A549 treated with RU486 at 1 μM for 4 hours (cell line): ENCODE data around the gene TFE3. TPM values are rescaled to one million over a fixed set of nuclear protein-coding genes. Genes with fewer than 3 reads are reported as not detected.

Source experiments
- total RNA-seq: library from RNA; stranded (reverse); fragments of 200-300 nt; extraction: Qiagen RNA extraction; gene quantifications from 5 replicates; pipeline ENCODE4 v1.2.3, GENCODE V29; 2022; ENCODE audit warnings: low read depth

The TFE3 gene, protein sequence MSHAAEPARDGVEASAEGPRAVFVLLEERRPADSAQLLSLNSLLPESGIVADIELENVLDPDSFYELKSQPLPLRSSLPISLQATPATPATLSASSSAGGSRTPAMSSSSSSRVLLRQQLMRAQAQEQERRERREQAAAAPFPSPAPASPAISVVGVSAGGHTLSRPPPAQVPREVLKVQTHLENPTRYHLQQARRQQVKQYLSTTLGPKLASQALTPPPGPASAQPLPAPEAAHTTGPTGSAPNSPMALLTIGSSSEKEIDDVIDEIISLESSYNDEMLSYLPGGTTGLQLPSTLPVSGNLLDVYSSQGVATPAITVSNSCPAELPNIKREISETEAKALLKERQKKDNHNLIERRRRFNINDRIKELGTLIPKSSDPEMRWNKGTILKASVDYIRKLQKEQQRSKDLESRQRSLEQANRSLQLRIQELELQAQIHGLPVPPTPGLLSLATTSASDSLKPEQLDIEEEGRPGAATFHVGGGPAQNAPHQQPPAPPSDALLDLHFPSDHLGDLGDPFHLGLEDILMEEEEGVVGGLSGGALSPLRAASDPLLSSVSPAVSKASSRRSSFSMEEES
- 47.1 to 58.0 TPM (median 56.5 TPM) in 5 replicates for total RNA-seq

DNA sequence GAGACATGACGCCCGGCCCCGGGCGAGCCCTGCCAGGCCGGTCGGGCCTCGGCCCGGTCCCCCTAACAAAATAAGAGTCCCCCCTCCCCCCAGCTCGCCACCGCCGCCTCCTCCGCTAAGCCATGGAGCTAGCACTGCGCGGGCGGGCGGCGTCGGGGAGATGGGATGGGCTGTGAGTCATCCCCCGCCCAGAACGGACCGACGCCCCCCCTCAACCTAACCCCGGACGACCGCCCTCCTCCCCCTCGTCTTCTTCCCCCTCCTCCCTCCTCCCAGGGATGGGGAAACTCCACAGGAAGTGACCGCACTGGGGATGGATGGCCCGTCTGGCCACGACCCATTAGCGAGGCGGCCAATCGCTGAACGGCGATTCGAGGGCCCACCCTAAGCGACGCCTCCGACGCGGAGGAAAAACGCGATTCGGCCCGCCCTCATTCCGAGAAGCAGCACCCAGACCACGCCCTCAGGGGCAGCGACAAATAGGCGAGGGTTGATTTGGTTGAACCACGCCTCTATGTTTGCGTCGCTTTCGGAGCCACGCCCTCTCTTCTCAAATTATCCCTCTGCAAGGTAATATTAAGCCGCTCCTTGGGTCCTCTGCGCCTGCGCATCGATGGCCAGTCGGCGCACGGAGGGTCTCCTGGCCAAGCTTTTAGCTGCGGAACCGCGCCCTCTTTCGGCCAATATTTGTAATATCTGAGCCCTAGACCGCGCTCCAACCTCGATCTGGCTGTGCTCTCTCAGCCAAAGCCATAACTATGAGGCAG, at the start of gene TFE3:
TFE3 (minus strand) TSS at position 138 of the 767 bp plus-strand sequence; CDS start at position 7, 131 bp downstream.

DNA sequence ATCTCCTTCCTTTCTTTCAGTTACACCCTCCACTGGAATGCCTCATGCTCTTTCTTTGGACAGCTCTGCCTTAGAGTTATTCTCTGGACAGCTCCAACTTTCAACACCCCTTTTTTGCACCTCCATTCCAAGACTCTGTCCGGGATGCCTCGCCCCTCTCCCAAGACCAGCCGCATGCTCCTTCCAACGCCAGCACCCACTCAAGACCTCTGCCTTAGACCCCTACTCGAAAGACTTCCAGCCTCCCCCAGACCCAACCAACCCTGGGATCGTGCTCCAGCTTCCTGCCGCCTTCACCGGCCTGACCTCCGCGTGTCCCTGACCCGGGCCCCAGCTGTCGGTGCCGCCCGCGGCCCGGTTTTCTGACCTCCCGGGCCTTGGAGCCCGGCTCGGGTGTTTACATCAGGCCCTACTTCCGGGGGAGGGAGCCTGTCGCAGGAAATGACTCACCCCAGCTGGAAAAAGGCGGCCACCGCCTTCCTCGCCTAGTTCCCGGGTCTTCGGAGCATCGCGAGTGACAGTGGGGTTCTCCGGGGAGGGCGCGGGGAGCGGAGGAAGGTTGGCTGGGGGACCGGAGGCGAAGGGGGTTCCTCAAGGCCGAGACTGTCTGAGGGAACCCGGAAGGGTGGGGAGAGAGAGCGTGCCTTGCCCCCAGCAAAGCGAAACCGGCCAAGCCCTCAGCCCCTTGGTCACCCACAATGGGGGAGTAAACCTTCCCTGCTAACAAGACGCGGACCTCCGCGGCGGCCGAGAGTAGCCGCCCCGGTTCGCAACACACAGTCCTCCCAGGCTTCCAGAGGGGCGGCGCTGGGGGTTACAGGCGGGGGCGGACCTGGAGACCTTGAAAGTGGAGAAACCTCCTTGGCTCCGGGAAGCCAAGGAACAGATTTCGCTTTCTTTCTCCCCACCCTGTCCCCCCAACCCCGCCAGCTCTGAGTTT, 36.6 kb upstream of the TFE3 start, which contains the start of gene WDR45:
WDR45 (minus strand) TSS at position 399 of the 940 bp plus-strand sequence. CDS start 1,792 bp downstream, outside the sequence.

DNA sequence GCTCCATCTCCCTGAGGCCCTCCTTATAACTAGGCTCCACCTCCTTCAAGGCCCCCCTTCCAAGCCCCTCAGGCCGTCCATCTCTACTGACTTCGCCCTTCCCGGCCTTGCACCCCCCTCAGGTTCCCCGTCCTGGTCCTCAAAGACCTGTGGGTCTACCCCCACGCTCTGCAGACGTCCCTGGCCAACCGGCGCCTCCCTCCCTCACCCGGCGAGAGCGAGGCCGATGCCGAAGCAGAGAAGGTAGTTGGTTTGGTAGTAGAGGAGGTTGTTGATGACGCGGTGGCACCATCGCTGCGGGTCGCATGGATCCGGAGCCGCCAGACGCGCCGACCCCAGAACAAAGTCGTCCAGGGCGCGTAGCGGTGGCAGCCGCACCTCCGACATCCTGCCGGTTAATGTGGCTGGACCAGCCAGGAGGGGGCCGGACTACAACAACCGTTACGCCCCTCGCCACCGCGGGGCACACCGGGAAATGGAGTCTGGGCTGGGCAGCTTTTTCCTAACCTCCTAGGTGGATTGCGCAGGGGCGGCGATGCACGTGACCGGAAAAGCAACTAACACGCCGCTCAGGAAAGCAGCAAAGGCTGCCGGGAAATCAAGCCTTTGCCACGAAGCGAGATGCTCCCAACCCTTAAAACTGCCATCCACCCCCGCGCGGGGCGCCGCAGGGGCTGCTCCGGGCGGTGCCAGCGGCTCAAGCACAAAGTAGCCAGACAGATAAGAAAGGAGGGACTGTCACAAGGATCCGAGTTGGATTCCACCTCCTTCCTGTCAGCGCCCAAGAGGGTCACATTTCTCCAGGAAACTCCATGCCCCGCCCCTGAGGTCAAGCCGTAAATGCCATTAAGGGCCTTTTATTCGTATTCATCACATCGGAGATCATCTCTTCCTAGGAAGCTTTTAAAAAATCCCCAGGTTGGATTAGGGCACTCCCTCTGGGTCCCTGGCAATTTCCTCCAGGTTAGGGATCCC, 30.7 kb upstream of the TFE3 start, which contains the start of gene PRAF2:
PRAF2 (minus strand) TSS at position 402 of the 975 bp plus-strand sequence; CDS start at position 387, 15 bp downstream.

DNA sequence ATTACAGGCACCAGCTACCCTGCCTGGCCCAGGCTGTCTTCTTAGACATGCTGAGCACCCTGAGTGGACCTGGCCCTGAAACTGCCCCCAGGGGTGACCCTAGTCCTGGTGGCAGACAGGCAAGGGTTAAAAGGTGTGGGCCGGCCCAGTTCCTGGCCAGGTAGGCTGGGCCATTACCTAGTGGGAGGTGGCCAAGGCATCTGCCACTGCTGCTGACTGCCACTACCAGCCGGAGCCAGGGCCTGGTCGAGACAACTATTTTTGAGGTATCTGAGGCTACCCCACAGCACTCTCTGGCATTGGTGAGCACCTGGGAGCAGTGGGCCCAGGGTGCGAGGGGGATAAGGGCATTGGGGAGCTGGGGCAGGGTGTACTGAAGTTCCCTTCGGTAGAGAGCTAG, 15.6 kb upstream of the TFE3 start, which contains the start of gene CCDC120:
CCDC120 (plus strand) TSS at position 206 of the 400 bp plus-strand sequence. CDS start 3,043 bp downstream, outside the sequence.

DNA sequence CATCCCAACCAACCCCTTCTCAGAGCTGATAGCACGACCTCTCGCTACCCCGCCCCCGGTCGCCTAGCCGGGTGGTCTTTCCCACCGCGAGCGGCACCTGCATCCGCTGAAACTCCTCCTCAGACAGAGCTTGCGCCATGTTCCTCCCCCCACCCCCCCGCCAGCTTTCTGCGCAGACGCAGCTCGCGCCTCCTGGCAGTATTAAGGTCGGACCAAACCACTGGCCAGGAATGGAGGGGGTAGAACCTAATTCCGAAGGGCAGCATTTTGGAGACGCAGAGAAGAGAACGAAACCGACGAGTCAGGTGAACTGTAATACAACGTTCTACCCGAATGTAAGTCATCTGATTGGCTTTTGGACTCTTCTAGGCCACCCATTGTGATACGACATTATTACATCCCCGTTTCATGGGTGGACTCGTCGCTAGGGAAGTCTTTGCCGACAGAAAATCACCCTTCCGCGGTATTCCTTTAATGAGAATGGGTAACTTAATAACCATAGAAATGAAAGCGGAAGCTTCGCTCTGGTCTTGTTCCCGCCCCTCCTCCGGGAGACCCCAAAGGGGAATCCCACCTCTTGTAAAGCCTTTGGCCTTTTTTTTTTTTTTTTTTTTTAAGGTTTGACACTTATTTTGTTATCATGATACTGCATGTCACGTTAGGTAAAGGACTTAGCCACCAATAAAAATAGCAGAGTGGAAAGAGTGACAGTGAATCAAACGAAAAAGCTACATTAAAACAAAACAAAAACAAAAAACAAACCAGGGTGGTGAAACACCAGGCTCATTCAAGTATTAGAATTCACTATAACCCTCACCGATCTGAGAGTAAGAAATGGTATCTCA, 40.8 kb downstream of the TFE3 start, which contains the start of gene GRIPAP1:
GRIPAP1 (minus strand) TSS at position 174 of the 845 bp plus-strand sequence; CDS start at position 139, 35 bp downstream.

Other genes starting within 250 kb of the TFE3 start
- gene HDAC6, start 241.3 kb downstream of the TFE3 start, total RNA-seq: 26.4 to 30.9 TPM (median 28.9 TPM) in 5 replicates
- gene ERAS, start 216.8 kb downstream of the TFE3 start, total RNA-seq: 0.13 TPM in 1 of 5 replicates, not detected in the others
- 21.2 to 60.8 TPM (median 51.8 TPM) in 5 replicates for gene PCSK1N, start 207.7 kb downstream of the TFE3 start, total RNA-seq
- 80.1 to 103 TPM (median 101 TPM) in 5 replicates for gene TIMM17B, start 145.6 kb downstream of the TFE3 start, total RNA-seq
- 96.2 to 122 TPM (median 99.9 TPM) in 5 replicates for gene PQBP1, start 145.4 kb downstream of the TFE3 start, total RNA-seq
- 49.4 to 68.7 TPM (median 67.1 TPM) in 5 replicates for gene SLC35A2, start 131.7 kb downstream of the TFE3 start, total RNA-seq
- gene PIM2, start 124.3 kb downstream of the TFE3 start, total RNA-seq: 9.6 to 11.7 TPM (median 10.7 TPM) in 5 replicates
- gene OTUD5, start 85.8 kb downstream of the TFE3 start, total RNA-seq: 58.3 to 67.8 TPM (median 63.7 TPM) in 5 replicates
- gene KCND1, start 71.5 kb downstream of the TFE3 start, total RNA-seq: 0.77 to 1.4 TPM (median 1.2 TPM) in 5 replicates
- 18.1 to 22.8 TPM (median 21.3 TPM) in 5 replicates for gene GRIPAP1, start 41.1 kb downstream of the TFE3 start, total RNA-seq
- gene CCDC120, start 15.6 kb upstream of the TFE3 start, total RNA-seq: 2.8 to 4.2 TPM (median 3.6 TPM) in 5 replicates
- gene PRAF2, start 30.6 kb upstream of the TFE3 start, total RNA-seq: 36.7 to 46.1 TPM (median 43.4 TPM) in 5 replicates
- gene WDR45, start 36.5 kb upstream of the TFE3 start, total RNA-seq: 50.4 to 59.4 TPM (median 54.7 TPM) in 5 replicates
- 20.1 to 25.5 TPM (median 23.8 TPM) in 5 replicates for gene GPKOW, start 80.4 kb upstream of the TFE3 start, total RNA-seq
- gene MAGIX, start 119.4 kb upstream of the TFE3 start, total RNA-seq: 1.7 to 3.4 TPM (median 2.5 TPM) in 5 replicates
- gene PLP2, start 128.5 kb upstream of the TFE3 start, total RNA-seq: 315 to 481 TPM (median 431 TPM) in 5 replicates
- 16.1 to 21.8 TPM (median 19.4 TPM) in 5 replicates for gene PRICKLE3, start 143.0 kb upstream of the TFE3 start, total RNA-seq
- gene SYP, start 156.8 kb upstream of the TFE3 start, total RNA-seq: 2.2 to 3.3 TPM (median 2.8 TPM) in 5 replicates
- not detected in 5 replicates for gene CACNA1F, start 190.0 kb upstream of the TFE3 start, total RNA-seq
- gene CCDC22, start 192.1 kb upstream of the TFE3 start, total RNA-seq: 12.2 to 15.8 TPM (median 14.2 TPM) in 5 replicates
- 0.06 to 0.33 TPM (median 0.10 TPM) in 5 replicates for gene FOXP3, start 221.4 kb upstream of the TFE3 start, total RNA-seq
- 2.2 to 3.3 TPM (median 2.3 TPM) in 5 replicates for gene PPP1R3F, start 226.4 kb upstream of the TFE3 start, total RNA-seq